H9 (cell line): ENCODE measurements around the gene HABP4. TPM values are rescaled to one million over a fixed set of nuclear protein-coding genes. Genes with fewer than 3 reads are reported as not detected.

Experiments used
- DNase-seq: peaks from one replicate; pipeline ENCODE4 v3.0.0-alpha.2; 2017
- H2AFZ ChIP-seq: one replicate; pipeline ENCODE4 v1.6.1; 2013; ENCODE audit warnings: mild to moderate bottlenecking, low read length, control low read depth, moderate library complexity
- H2AK5ac ChIP-seq: 2 replicates; pipeline ENCODE4 v1.6.1; 2013; ENCODE audit warnings: low read length, control low read depth, mixed read lengths; ENCODE audit not compliant: insufficient read length
- H2BK120ac ChIP-seq: one replicate; pipeline ENCODE4 v1.6.1; 2013; ENCODE audit warnings: low read depth, mild to moderate bottlenecking, low read length, control low read depth, inconsistent platforms; ENCODE audit not compliant: poor library complexity, severe bottlenecking
- H2BK12ac ChIP-seq: 2 replicates; pipeline ENCODE4 v1.6.1; 2013; ENCODE audit warnings: low read length, control low read depth, mixed read lengths, low read depth; ENCODE audit not compliant: insufficient read length
- H2BK15ac ChIP-seq: 2 replicates; pipeline ENCODE4 v1.6.1; 2013; ENCODE audit warnings: low read depth, low read length, control low read depth
- H2BK20ac ChIP-seq: one replicate; pipeline ENCODE4 v1.6.1; 2013; ENCODE audit warnings: low read depth, mild to moderate bottlenecking, low read length, control low read depth, inconsistent platforms; ENCODE audit not compliant: poor library complexity, severe bottlenecking
- H2BK5ac ChIP-seq: 2 replicates; pipeline ENCODE4 v1.6.1; 2013; ENCODE audit warnings: low read length, control low read depth, mixed read lengths; ENCODE audit not compliant: insufficient read length
- H3K14ac ChIP-seq: 2 replicates; pipeline ENCODE4 v1.6.1; 2013; ENCODE audit warnings: low read length, control low read depth; ENCODE audit not compliant: insufficient read depth
- H3K18ac ChIP-seq: 2 replicates; pipeline ENCODE4 v1.6.1; 2013; ENCODE audit warnings: low read depth, mild to moderate bottlenecking, mixed read lengths, low read length, control low read depth; ENCODE audit not compliant: insufficient read length
- H3K23ac ChIP-seq: 2 replicates; pipeline ENCODE4 v1.6.1; 2013; ENCODE audit warnings: low read length, control low read depth, mixed read lengths, low read depth; ENCODE audit not compliant: insufficient read length
- H3K23me2 ChIP-seq: 2 replicates; pipeline ENCODE4 v1.6.1; 2013; ENCODE audit warnings: low read depth, mild to moderate bottlenecking, mixed read lengths, low read length, control low read depth; ENCODE audit not compliant: insufficient read length, poor library complexity, severe bottlenecking
- H3K27ac ChIP-seq: 2 replicates; pipeline ENCODE4 v1.5.1; 2013; ENCODE audit warnings: low read length, control low read depth, mixed read lengths, low read depth; ENCODE audit not compliant: insufficient read length
- H3K27me3 ChIP-seq: 2 replicates; pipeline ENCODE4 v1.6.1; 2013; ENCODE audit warnings: low read length, control low read depth, inconsistent platforms; ENCODE audit not compliant: insufficient read depth
- H3K4ac ChIP-seq: 2 replicates; pipeline ENCODE4 v1.6.1; 2013; ENCODE audit warnings: low read depth, mild to moderate bottlenecking, control low read depth, inconsistent platforms, low read length, moderate library complexity
- H3K4me1 ChIP-seq: 2 replicates; pipeline ENCODE4 v1.6.1; 2013; ENCODE audit warnings: low read length, control low read depth, inconsistent platforms; ENCODE audit not compliant: insufficient read depth
- H3K4me2 ChIP-seq: 2 replicates; pipeline ENCODE4 v1.6.1; 2013; ENCODE audit warnings: low read length, control low read depth, mixed read lengths; ENCODE audit not compliant: insufficient read length, insufficient read depth
- H3K56ac ChIP-seq: 2 replicates; pipeline ENCODE4 v1.6.1; 2013; ENCODE audit warnings: low read depth, mild to moderate bottlenecking, mixed read lengths, low read length, control low read depth; ENCODE audit not compliant: insufficient read length
- H3K79me1 ChIP-seq: 2 replicates; pipeline ENCODE4 v1.6.1; 2013; ENCODE audit warnings: low read depth, mild to moderate bottlenecking, moderate library complexity, low read length, control low read depth, inconsistent platforms; ENCODE audit not compliant: insufficient read depth, poor library complexity, severe bottlenecking
- H3K79me2 ChIP-seq: 2 replicates; pipeline ENCODE4 v1.6.1; 2013; ENCODE audit warnings: low read length, control low read depth, inconsistent platforms; ENCODE audit not compliant: insufficient read depth
- H3K9ac ChIP-seq: 2 replicates; pipeline ENCODE4 v1.6.1; 2013; ENCODE audit warnings: low read length, control low read depth, mixed read lengths; ENCODE audit not compliant: insufficient read length; ENCODE audit errors: extremely low read depth
- H3K9me3 ChIP-seq: one replicate; pipeline ENCODE4 v1.6.1; 2013; ENCODE audit warnings: low read depth, low read length, inconsistent platforms; ENCODE audit not compliant: control insufficient read depth
- H3T11ph ChIP-seq: one replicate; pipeline ENCODE4 v1.6.1; 2013; ENCODE audit warnings: mild to moderate bottlenecking, low read length, control low read depth, inconsistent platforms
- H4K20me1 ChIP-seq: one replicate; pipeline ENCODE4 v1.6.1; 2013; ENCODE audit not compliant: control insufficient read depth, insufficient read length, insufficient read depth
- H4K5ac ChIP-seq: 2 replicates; pipeline ENCODE4 v1.6.1; 2013; ENCODE audit warnings: low read depth, mild to moderate bottlenecking, mixed read lengths, low read length, control low read depth; ENCODE audit not compliant: insufficient read length
- H4K8ac ChIP-seq: replicated peaks from 2 replicates; pipeline ENCODE4 v1.6.1; 2013; ENCODE audit warnings: low read length, control low read depth, mixed read lengths, low read depth; ENCODE audit not compliant: insufficient read length
- H4K91ac ChIP-seq: 2 replicates; pipeline ENCODE4 v1.6.1; 2013; ENCODE audit warnings: low read depth, mild to moderate bottlenecking, moderate library complexity, mixed read lengths, low read length, control low read depth; ENCODE audit not compliant: insufficient read length
- H3K27ac Mint-ChIP-seq, 3 experiments: 2 replicates in 2 of 3; 3 replicates in 1 of 3; pipeline ENCODE4 v1.8.0; 2020 to 2021; ENCODE audit warnings: mixed read lengths in 3 of 3, mild to moderate bottlenecking in 1 of 3, moderate library complexity in 1 of 3
- H3K27me3 Mint-ChIP-seq: 2 replicates; pipeline ENCODE4 v1.8.0; 2021; ENCODE audit warnings: low read depth, mild to moderate bottlenecking, moderate library complexity, mixed read lengths
- H3K36me3 Mint-ChIP-seq, 3 experiments: 2 replicates in 2 of 3; 3 replicates in 1 of 3; pipeline ENCODE4 v1.8.0; 2020 to 2021; ENCODE audit warnings: low read depth in 3 of 3, mixed read lengths in 3 of 3; ENCODE audit not compliant: insufficient read depth in 1 of 3
- H3K4me1 Mint-ChIP-seq, 2 experiments: 2 replicates each; pipeline ENCODE4 v1.8.0; 2020; ENCODE audit warnings: mixed read lengths in 2 of 2
- H3K4me3 Mint-ChIP-seq, 2 experiments: 2 replicates in 1 of 2; 3 replicates in 1 of 2; pipeline ENCODE4 v1.8.0; 2020 to 2021; ENCODE audit warnings: mild to moderate bottlenecking in 2 of 2, mixed read lengths in 2 of 2, moderate library complexity in 1 of 2
- H3K9me3 Mint-ChIP-seq, 2 experiments: 2 replicates in 1 of 2; 3 replicates in 1 of 2; pipeline ENCODE4 v1.8.0; 2020; ENCODE audit warnings: mild to moderate bottlenecking in 2 of 2, mixed read lengths in 2 of 2, moderate library complexity in 1 of 2
- WGBS: extraction: QIAGEN DNeasy Blood & Tissue Kit; methylation state at CpG from one replicate; pipeline ENCODE4 v1.1.7; 2013; ENCODE audit warnings: missing lambda C conversion rate, low lambda C conversion rate, mixed read lengths; ENCODE audit not compliant: insufficient read length; ENCODE audit errors: extremely low coverage; 5-methylcytosine and 5-hydroxymethylcytosine counted together
- total RNA-seq: library from RNA; stranded (reverse); gene quantifications from 2 replicates; pipeline ENCODE4 v1.2.1, GENCODE V29; 2021
- TF ChIP-seq, protein P1 (sequence below): fragments of 200-600 bp; sonication (generic); conservative IDR thresholded peaks from 3 replicates; pipeline ENCODE4 v1.8.0; 2021; ENCODE audit warnings: antibody characterized with exemption, mild to moderate bottlenecking

Gene HABP4
- total RNA-seq, 1 experiment from 2014 or later = 7.5 TPM

- H3K23ac ChIP-seq = no peak overlapping the region
- H4K91ac ChIP-seq = no peak overlapping the region
- no peak overlapping the region for H3K27ac ChIP-seq
- no peak overlapping the region for H2AFZ ChIP-seq
- Mint-ChIP-seq H3K9me3 (no peaks in the 10 kb centered on the region), H3K4me3 (no peak overlapping the region), H3K36me3 (peaks cover 8 to 46% (median 32%) of the 10 kb centered on the region in 3 experiments), H3K4me1 (peaks cover 6 to 15% of the 10 kb centered on the region in 2 experiments; a peak in 3 of 4 replicates), H3K27me3 (no peaks in the 10 kb centered on the region), H3K27ac (peak overlapping the region in 2 of 3 experiments; percentile 58 to 92; a peak in 3 of 7 replicates)
- H4K5ac ChIP-seq = no peak overlapping the region
- no CpG with 5 or more reads among the region's 10 CpGs for WGBS
- H3K14ac ChIP-seq = no peak overlapping the region
- no peak overlapping the region for H3K18ac ChIP-seq
- no peak overlapping the region for H4K8ac ChIP-seq
- no peak overlapping the region for H2BK120ac ChIP-seq
- H3K56ac ChIP-seq = no peak overlapping the region
- H2BK15ac ChIP-seq = no peak overlapping the region
- H4K20me1 ChIP-seq = no peaks in the 10 kb centered on the region
- no peaks in the 10 kb centered on the region for H3K27me3 ChIP-seq
- H3K4me1 ChIP-seq = peaks cover 4% of the 10 kb centered on the region; the same call in 1 of the 2 replicates
- H3K4ac ChIP-seq = no peak overlapping the region
- H2BK12ac ChIP-seq = no peak overlapping the region
- no peak for DNase-seq
- H2BK5ac ChIP-seq = no peak overlapping the region
- H2AK5ac ChIP-seq = no peak overlapping the region
- H3K9ac ChIP-seq = no peak overlapping the region
- H3K79me2 ChIP-seq = no peaks in the 10 kb centered on the region
- H3K23me2 ChIP-seq = no peaks in the 10 kb centered on the region
- H3K9me3 ChIP-seq = no peaks in the 10 kb centered on the region
- H2BK20ac ChIP-seq = no peak overlapping the region
- no peak overlapping the region for H3K4me2 ChIP-seq
- TF ChIP-seq, protein P1, sequence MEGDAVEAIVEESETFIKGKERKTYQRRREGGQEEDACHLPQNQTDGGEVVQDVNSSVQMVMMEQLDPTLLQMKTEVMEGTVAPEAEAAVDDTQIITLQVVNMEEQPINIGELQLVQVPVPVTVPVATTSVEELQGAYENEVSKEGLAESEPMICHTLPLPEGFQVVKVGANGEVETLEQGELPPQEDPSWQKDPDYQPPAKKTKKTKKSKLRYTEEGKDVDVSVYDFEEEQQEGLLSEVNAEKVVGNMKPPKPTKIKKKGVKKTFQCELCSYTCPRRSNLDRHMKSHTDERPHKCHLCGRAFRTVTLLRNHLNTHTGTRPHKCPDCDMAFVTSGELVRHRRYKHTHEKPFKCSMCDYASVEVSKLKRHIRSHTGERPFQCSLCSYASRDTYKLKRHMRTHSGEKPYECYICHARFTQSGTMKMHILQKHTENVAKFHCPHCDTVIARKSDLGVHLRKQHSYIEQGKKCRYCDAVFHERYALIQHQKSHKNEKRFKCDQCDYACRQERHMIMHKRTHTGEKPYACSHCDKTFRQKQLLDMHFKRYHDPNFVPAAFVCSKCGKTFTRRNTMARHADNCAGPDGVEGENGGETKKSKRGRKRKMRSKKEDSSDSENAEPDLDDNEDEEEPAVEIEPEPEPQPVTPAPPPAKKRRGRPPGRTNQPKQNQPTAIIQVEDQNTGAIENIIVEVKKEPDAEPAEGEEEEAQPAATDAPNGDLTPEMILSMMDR = no peak
- no peaks in the 10 kb centered on the region for H3K79me1 ChIP-seq
- no peak overlapping the region for H3T11ph ChIP-seq
Observed at GRCh38 chr9:96491079-96491879, 41.3 kb downstream of the HABP4 start.
